Activated CD4-positive, CD25-positive, alpha-beta regulatory T cell treated with anti-CD3 and anti-CD28 coated beads, Interleukin-2, amount 50 U/mL, for 72 hours (primary cell): ENCODE results near the gene NT5E.
"Not testable (repeated sequence)": the region's sequence is repeated elsewhere in the genome, so short reads cannot be mapped to it uniquely, and the experiment has no call there.

ENCODE experiments used
- DNase-seq: peaks from one replicate; pipeline ENCODE4 v3.0.0; 2021

Gene NT5E

DNA sequence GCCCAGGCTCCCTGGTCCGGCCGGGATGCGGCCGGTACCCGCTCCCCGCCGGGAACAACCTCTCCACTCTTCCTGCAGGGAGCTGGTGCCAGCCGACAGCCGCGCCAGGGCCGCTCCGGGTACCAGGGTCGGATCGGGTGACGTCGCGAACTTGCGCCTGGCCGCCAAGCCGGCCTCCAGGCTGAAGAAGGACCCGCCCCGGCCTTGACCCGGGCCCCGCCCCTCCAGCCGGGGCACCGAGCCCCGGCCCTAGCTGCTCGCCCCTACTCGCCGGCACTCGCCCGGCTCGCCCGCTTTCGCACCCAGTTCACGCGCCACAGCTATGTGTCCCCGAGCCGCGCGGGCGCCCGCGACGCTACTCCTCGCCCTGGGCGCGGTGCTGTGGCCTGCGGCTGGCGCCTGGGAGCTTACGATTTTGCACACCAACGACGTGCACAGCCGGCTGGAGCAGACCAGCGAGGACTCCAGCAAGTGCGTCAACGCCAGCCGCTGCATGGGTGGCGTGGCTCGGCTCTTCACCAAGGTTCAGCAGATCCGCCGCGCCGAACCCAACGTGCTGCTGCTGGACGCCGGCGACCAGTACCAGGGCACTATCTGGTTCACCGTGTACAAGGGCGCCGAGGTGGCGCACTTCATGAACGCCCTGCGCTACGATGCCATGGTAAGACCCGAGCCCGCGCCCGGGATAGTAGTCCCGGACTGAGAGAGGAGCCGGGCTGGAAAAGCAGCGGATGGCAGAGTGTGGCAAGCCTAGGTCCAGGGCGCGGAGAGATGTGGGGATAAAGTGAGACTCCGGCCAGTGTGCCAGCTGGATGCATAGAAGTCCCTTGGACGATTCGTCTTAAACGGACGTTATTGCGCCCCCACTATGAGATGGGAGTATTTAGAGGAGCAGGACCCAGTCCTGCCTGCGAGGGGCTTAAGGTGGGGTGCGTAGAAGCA lies at the start of gene NT5E:
TSS of gene NT5E (plus strand) at position 266 of the 942 bp plus-strand sequence. CDS start at position 323, 57 bp downstream.
- DNase-seq, result no peak

DNA sequence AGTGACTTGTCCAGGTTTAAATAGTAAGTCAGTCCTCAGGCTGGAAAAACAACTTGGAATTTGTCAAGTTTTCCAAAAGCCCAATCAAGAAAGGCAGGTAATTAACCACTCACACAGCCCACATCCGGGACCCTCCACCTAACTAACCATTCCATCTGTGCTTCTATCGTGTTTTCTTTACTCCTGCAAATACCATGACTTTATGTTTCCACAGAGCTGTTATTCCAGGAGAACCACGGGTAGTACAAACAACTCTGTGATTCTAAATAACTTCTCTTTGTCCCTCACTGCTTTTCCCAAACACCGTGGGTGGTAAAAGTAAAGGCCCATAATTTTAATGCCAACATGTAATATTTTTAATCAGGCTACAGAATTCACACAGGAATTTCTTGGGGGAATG lies 49.6 kb upstream of the NT5E start:
- no peak for DNase-seq

DNA sequence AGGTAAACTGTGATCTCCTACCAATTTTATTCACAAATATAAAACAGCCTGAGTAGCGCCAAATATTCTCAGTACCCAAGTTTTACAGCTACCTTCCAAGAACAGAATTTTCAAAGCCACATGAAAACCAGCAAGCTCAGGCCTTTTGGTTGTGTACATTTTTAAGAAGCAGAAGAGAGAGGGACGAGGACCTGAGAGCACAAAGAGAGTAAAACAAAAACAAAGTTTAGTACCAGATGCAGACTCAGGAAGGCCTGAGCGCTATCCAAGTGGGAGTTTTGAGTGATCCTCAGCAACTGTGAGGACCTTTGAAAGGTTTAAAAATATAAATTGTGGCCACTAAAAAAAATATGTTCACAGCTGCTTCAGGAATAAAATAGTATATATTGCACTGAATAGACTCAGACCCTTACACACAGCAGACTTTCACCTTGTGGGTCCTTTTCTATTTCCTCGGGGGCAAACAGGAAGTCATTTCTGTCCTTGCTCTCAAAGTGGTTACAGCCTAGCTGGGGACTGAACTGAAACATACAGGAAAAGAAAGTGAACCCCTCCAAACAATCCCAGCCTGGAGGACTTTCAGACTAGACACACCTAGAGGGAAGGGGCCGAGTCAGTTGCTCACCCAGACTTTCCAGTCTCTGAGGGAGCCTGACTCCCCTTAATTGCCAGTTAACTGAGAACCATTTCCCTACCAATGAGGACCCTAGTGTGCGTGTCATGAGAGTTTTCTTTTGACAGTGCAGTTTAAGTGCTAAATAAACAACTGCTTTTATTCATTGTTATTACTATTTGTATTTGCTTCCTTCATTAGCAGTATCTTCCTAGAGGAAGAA lies 48.5 kb upstream of the NT5E start:
- no peak for DNase-seq

DNA sequence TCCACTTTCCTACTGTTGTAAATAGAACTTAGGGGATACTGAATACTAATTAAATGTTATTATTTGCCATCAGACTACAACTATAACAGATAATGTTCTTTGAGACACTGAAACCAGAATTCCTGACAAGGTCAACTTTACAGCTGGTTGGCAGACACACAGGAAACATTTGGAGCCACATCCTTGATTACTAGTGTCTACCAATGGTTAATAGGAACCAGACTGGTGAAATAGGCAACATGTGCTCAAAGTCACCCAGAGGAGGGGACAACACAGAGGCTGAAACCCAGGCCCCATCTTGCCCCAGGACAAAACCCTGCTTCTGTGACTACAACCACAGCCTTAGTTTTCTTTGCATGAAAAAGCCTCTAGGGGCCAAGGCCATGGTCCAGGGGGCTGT lies 47.8 kb upstream of the NT5E start:
- no peak for DNase-seq

DNA sequence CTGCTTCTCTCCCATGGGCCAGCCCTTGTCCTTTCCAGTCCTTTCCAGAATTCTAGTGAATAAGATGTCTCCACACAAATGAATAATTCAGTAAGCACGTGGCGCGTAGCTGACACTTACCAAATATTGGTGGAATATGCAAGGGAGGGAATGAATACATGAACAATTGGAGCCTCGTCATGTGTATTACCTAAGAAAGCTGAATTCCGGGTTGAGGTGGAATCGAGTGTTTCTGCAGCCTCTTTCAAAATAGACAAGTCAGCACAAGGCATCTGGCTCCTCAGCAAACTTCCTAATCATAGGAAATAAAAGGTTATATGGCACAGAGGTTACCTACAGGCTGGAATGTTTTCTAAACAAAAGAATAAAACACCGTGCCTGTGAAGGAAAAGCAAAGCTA lies 47.0 kb upstream of the NT5E start:
- DNase-seq, result no peak

DNA sequence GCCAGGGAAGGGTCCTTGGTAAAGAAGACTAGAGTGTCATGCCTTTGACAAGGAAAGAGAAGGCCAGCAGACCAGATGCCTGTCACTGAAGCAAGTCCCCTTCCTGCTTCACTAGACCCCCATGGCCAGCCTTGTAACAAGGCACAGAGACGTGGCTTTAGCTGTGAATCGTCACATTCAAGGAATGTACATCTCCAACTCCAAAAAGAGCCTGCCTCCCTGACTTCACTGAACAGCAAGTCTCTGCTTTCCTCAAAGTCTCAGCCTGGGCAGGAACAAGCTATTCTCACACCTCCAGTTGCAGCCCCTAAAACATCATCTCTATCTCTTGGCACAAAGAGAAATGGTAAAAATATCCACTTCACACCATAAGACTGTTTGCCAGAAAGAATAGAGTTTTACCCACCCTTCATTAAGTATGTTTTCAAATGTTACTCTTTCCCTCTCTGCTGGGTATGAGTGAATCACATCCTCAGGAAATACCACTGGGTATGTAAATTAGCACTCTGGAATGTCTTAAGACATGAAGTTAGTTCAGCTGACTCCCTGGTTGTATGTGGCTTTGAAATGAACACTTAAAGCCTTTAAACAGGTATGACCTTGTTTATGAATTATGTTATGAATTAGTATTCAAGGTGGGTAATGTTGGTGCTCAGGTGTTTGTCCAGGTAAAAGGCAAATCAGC lies 46.4 kb upstream of the NT5E start:
- no peak for DNase-seq

DNA sequence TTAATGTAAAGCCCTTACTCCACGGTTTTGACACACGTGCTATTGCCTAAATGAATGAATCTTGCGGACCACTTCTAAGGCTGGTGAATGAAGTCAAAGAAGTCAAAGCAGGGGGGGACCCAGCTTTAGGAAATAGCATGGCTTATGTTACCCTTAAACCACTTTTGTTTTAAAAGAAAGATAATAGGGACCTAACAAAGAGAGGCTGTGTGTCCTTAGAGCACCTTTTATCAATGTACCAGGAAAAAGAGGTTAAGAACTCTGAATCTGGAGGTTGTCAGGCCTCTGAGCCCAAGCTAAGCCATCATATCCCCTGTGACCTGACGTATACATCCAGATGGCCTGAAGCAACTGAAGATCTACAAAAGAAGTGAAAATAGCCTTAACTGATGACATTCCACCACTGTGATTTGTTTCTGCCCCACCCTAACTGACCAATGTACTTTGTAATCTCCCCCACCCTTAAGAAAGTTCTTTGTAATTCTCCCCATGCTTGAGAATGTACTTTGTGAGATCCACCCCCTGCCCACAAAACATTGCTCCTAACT lies 45.8 kb upstream of the NT5E start:
- not testable (repeated sequence) for DNase-seq

DNA sequence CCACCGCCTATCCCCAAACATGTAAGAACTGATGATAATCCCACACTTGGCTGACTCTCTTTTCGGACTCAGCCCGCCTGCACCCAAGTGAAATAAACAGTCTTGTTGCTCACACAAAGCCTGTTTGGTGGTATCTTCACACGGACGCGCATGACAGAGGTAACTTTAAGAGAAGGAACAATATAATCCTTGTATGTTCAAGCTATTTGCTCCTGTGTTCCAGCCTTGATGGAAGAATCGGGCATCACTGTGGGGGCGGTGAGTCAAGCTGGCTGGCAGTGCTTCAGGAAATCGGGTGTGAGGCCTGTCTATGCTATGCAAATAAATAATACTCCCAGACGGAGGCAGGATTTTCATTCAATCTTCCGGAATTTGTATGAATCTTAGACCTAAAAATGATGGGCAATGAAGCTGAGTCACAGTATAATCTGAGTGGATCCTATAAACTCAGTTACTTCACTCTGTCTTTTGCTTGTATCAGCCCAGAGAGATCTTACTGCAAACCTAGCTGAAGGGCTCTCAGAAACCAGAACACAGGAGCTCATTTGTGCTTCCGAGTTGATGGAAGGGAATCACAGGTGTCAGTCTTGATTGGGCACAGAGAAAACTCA lies 45.2 kb upstream of the NT5E start:
- no peak for DNase-seq

DNA sequence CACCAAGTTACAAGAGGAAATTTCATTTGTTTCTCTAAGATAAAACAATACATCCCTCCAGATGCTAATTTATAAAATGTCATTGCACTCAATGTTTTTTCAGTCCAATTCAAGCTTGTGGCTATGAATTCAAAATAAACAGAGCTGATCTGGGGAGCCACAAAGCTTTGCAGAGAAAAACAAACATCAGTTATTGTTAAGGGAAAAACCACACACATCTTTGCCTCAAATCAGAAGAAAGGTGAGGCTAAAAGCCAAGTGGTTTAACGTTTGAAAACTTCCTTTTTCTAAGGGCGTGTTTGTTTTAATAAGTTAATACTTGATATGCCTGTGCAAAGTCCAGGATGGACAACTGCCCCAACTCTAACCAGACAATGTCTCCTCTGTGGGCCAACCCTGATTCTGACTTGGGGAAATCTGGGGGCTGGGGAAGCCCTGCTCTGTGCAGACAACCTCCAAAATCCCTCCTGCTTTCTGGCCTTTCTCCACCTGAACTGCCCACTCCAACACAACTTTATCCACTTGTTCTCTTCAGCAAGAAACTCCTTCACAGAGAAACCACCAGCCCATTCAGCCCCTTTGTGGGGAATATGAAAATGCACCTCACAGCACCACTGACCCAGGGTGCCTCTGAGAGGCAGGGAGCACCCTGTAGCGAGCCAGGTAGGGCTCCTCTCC lies 44.6 kb upstream of the NT5E start:
- no peak for DNase-seq

DNA sequence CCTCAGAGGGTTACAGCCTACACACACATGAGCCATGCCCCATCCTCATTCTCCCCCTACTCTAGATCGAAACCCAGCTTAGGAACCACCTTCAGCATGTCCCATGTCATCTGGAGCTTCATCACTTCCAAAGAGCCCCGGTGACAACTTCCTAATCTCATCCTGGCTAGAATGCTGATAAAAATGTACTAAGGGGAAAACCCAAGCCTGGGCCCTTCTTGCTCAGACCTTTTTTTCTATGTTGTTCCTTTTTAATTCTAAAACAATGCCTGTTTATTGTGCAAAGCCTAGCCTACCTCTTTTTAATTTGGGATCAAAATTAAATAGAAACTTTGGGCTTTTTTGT lies 44.1 kb upstream of the NT5E start:
- no peak for DNase-seq

DNA sequence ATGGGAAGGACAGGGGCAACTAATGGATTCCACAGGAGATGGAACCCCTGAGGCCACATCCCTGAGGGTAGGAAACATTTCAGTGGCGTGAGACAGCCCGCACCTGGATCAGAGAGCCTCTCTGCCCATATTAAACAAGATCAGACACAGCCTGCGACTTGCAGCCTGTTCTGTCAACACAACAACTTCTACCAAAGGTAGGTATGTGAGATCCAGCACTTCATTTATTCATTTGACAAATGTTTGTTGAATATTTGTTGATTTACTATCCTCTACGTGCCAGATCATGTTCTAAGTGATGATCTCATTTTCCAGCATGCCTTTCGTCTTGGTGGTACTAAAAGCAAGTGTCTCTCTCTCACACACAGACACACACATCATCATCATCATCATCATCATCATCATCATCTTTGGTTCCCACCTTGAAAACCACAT lies 43.2 kb upstream of the NT5E start:
- no peak for DNase-seq

DNA sequence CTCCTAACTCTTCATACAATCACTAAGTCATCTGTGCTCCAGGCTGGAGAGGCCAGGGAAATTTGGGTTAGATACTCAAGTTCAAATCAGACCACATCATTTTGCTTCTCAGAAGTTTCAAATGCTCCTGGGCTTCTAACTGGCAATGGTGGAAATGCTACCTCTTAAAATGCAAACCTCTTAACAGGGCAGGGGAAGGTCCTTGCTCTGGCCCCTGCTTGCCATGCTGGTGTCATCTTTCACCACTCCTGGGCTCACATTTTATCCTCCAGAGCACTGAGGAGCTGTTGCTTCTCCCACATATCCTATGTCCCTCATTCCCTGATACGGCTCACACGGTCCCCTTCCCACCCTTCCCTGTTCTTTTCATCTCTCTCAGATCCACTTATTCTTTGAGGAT lies 41.8 kb upstream of the NT5E start:
- no peak for DNase-seq

DNA sequence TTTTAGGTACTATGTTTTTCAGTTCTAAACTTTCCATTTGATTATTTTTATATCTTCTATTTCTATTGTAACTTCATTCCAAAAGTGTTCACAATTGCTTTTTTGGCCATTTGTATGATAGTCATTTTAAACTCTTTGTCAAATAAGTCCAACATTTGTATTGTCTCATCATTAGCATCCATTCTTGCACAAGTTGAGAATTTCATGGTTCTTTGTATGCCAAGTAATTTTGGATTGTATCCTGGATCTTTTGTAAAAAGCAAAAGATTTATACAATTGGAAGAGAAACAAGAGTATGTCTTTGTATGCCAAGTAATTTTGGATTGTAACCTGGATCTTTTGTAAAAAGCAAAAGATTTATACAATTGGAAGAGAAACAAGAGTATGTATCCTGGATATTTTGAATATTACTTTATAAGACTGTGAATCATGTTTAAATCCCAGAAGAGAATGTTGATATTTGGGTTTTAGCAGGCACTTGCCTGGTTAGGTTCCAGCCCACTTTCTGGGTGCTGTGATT lies 36.9 kb upstream of the NT5E start:
- no peak for DNase-seq

DNA sequence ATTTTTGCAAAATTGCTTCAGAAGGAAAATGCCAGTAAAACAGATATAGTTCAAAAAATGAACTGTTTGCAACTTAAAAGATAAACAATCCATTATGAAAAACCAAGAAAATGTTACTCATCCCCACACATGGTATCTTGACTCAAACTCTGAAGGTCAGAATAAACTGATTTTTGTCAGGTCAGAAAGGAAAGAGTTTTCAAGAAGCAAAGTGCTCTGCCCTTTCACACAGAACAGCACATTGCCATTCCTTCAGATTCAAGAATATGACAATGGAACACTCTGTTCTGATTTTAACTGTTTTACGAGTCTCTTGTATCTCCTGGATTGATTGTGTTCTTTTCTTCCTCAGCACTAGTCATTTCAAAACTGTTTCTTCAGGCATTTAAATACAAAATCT lies 33.8 kb upstream of the NT5E start:
- no peak for DNase-seq

DNA sequence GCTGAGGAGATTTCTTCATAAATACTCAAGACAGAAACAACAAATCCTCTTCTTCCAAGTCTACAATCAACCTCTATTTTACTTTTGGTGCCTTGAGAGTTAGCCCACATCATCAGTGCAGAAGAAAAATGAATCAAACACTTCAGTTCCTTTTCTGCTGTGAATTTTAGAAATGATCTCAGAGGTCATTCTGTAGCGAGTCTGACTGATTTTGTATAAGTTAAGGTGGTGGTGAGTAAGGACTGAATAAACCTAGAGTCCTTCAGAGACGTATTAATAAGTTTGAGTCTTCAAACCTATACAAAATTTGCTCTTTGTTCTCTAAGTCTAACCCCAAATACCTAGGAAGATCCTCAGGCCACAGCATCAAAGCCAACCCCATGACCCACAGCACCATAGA lies 33.1 kb upstream of the NT5E start:
- DNase-seq, result no peak

DNA sequence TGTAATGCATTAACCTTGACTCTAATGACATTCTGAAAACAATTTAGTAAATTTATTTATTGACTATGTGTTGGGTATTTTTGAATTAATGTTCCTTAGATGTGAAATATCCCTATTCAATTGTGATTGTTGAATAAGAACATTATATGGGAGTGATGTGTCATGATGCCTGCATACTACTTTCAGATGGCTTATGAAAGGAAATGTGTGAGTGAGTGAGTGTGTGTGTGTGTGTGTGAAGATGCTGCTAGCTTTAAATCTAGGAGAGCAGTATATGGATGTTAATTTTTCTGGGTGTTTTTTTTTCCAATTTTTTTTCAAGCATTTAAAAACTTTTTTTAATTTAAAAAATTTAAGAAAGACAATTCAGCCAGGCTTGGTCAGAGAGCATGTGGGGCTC lies 32.5 kb upstream of the NT5E start:
- no peak for DNase-seq

DNA sequence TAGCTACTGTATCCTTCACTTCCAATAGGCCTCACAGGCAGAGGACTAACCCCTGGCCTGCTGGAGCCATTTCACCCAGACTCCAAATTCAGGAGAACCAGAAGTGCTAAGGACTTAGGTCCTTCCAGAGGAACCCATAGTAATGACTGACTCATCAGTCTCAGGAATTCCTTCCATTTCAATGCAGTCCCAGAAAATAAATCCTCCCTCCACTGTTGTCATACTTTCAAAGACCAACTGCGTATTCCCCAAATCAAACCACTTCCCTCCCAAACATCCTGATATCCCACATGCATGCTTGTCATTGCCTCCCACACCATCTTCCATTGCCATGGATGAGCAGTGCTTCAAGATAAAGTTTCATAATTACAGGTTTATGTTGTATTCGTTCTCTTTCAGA lies 31.8 kb upstream of the NT5E start:
- DNase-seq, result no peak

DNA sequence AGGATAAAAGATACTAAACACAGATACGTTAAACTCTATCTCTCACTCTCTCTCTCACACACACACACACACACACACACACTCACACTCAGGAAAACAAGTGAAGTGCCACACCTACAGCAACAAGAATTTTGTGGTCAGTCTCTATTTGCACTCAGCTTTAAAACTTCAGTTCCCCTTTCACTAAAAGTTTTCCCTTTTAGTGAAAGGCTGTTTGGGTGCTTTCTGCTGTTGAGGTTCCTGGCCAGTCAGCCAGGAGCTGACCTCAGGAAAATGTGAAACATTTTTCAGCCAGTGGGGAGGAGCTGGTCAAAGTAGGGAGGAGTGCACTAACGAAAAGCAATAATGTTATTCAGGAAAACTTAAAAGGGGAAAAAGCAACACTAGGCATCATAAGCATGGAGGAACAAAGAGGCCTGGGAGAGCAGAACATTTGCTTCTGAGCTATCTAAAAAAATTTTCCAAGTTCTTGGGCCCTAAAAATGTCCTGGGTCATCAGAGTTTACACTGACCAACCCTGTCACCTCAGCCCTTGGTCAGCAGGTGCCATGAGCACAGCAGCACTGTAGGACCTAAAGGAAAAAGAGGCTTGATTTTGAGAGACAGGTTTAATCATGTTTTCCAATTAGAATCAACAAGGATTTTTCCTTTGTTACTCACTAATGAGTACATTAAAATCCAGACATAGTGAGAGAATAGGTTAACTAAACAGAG lies 30.7 kb upstream of the NT5E start:
- DNase-seq, result no peak

DNA sequence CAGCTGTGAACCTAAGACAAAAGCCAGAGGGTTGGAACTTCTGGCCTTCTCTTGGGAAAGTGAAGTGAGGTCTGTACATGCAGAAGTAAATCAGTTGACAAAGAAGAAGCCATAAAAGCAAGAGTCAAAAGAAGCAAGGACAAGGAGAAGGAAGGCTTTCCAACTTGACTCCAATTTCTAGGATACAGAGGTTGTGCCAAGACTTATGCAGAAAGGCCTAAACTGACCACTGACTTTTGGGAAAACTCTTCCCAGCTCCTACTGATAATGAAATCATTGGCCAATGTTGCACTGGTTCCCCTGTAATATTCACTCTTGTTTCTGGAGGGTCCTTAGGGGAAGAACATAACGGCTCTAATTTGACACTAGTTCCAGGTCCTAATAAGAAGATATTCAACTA lies 29.3 kb upstream of the NT5E start:
- DNase-seq, result no peak

DNA sequence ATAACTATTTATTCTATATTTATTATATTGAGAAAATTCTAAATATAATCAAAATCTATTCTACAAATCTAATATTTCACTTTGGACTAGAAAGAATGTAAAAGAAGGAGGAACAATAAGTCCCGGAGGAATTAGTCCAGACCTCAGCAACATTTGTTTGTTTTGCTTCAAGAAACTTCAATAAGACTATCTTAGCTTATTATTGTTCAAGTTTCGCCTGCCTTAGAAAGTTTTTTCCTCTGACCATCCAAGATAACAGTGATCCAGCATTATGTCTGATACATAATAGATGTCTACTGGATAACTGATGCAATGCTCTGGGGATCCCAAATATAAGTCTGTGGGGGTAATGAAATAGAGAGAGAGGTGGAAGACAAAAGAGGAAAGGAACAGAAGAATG lies 28.7 kb upstream of the NT5E start:
- DNase-seq, result no peak

DNA sequence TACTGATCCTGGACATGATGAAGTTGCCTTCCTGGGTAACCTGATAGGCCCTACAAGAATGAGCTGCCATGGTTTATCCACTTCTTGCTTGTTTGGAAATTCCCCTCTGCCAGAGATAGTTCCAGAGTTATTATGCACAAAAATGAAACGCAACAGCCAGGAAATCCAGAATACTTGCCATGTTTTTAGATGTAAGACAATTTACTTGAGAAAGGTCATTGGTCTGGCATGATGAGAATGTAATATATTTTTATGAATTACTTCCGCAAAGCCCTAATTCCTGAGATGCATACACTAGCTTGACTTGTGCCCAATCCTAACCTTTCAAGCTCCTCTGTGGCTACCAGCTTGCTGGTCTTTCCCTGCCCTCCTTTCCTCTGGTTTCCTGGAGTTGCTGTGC lies 27.9 kb upstream of the NT5E start:
- DNase-seq, result no peak
